Mesodermal cell (in vitro differentiated cells): ENCODE results near the gene PALB2.

Source experiments
- H3K27ac ChIP-seq: 2 replicates; pipeline ENCODE4 v1.7.0; 2013; ENCODE audit warnings: mild to moderate bottlenecking, low read depth, low read length, moderate library complexity; ENCODE audit not compliant: severe bottlenecking
- H3K36me3 ChIP-seq: 2 replicates; pipeline ENCODE4 v1.7.1; 2013; ENCODE audit warnings: mild to moderate bottlenecking, low read length, moderate library complexity; ENCODE audit not compliant: control insufficient read depth, insufficient read depth
- H3K4me1 ChIP-seq: one replicate; pipeline ENCODE4 v1.7.1; 2013; ENCODE audit warnings: mild to moderate bottlenecking, low read length; ENCODE audit not compliant: insufficient read depth, control insufficient read depth, poor library complexity, severe bottlenecking
- H3K4me3 ChIP-seq: 2 replicates; pipeline ENCODE4 v1.7.0; 2013; ENCODE audit warnings: low read length, control low read depth, mild to moderate bottlenecking; ENCODE audit not compliant: insufficient read depth, poor library complexity, severe bottlenecking; ENCODE audit errors: extremely low read depth
- H3K9me3 ChIP-seq: 2 replicates; pipeline ENCODE4 v1.7.1; 2013; ENCODE audit warnings: mild to moderate bottlenecking, low read length, moderate library complexity; ENCODE audit not compliant: control insufficient read depth
- WGBS, 2 experiments: methylation state at CpG; one replicate each; pipeline ENCODE4 v1.1.5; 2013; ENCODE audit warnings: missing lambda C conversion rate in 2 of 2; ENCODE audit not compliant: insufficient coverage in 2 of 2; 5-methylcytosine and 5-hydroxymethylcytosine counted together

The PALB2 gene

GRCh38 chr16:23564575-23565363 is 76.3 kb downstream of the PALB2 start:
- Histone ChIP-seq H3K27ac (no peak overlapping the region), H3K36me3 (peaks cover 100% of the 10 kb centered on the region), H3K9me3 (no peaks in the 10 kb centered on the region), H3K4me1 (no peaks in the 10 kb centered on the region), H3K4me3 (no peak overlapping the region)
- WGBS, 2 experiments = 98% methylated on average over 8 to 9 of the region's 9 CpGs

- Histone ChIP-seq H3K9me3 (no peaks in the 10 kb centered on the region), H3K27ac (no peak overlapping the region), H3K4me3 (no peak overlapping the region), H3K36me3 (peaks cover 93% of the 10 kb centered on the region), H3K4me1 (no peaks in the 10 kb centered on the region)
- 90 to 97% methylated on average over 5 to 6 of the region's 6 CpGs for WGBS, 2 experiments
Observed at GRCh38 chr16:23563186-23563585, 77.9 kb downstream of the PALB2 start.

- H3K4me1 ChIP-seq = no peaks in the 10 kb centered on the region
- WGBS, 2 experiments = 92 to 93% methylated on average over 8 to 9 of the region's 13 CpGs
- no peak overlapping the region for H3K4me3 ChIP-seq
- H3K36me3 ChIP-seq = peaks cover 86% of the 10 kb centered on the region
- H3K27ac ChIP-seq = no peak overlapping the region
- no peaks in the 10 kb centered on the region for H3K9me3 ChIP-seq
Observed at GRCh38 chr16:23562505-23562904, 78.6 kb downstream of the PALB2 start.

- Histone ChIP-seq H3K4me3 (no peak overlapping the region), H3K4me1 (no peaks in the 10 kb centered on the region), H3K36me3 (peaks cover 77% of the 10 kb centered on the region), H3K27ac (no peak overlapping the region), H3K9me3 (no peaks in the 10 kb centered on the region)
- 81 to 100% methylated on average over 2 to 4 of the region's 5 CpGs for WGBS, 2 experiments
Observed at GRCh38 chr16:23561586-23561985, 79.5 kb downstream of the PALB2 start.

- no peaks in the 10 kb centered on the region for H3K9me3 ChIP-seq
- peaks cover 45% of the 10 kb centered on the region for H3K36me3 ChIP-seq
- peaks cover 3% of the 10 kb centered on the region for H3K4me1 ChIP-seq
- 1 to 4% methylated on average over 38 of the region's 60 CpGs for WGBS, 2 experiments
- H3K27ac ChIP-seq = peak overlapping the region; percentile 89
- H3K4me3 ChIP-seq = peak overlapping the region; percentile 79
Observed at GRCh38 chr16:23557779-23558702, 83.1 kb downstream of the PALB2 start.

- peaks cover 45% of the 10 kb centered on the region for H3K36me3 ChIP-seq
- H3K4me1 ChIP-seq = peaks cover 3% of the 10 kb centered on the region
- peak within 1 kb of the TSS; percentile 89 for H3K27ac ChIP-seq
- peak within 1 kb of the TSS; percentile 79 for H3K4me3 ChIP-seq
- 2 to 3% methylated on average over 64 to 65 of the region's 65 CpGs for WGBS, 2 experiments
- H3K9me3 ChIP-seq = no peaks in the 10 kb centered on the region
Observed at GRCh38 chr16:23556881-23557778, 84.0 kb downstream of the PALB2 start, which contains the start of the genes EARS2 and UBFD1. Gene EARS2 (minus strand): TSS chr16:23557350. CDS start chr16:23557343, 7 bp downstream. Gene UBFD1 (plus strand): TSS chr16:23557727. CDS start chr16:23557743, 16 bp downstream.

GRCh38 chr16:23554536-23554935 is 86.6 kb downstream of the PALB2 start:
- no peaks in the 10 kb centered on the region for H3K9me3 ChIP-seq
- H3K27ac ChIP-seq = no peak overlapping the region
- no peak overlapping the region for H3K4me3 ChIP-seq
- peaks cover 3% of the 10 kb centered on the region for H3K4me1 ChIP-seq
- 90 to 92% methylated on average over 2 to 3 of the region's 3 CpGs for WGBS, 2 experiments
- H3K36me3 ChIP-seq = peaks cover 44% of the 10 kb centered on the region
